Activated CD4-positive, alpha-beta T cell treated with anti-CD3 and anti-CD28 coated beads, Interleukin-2, amount 10 ng/mL, durations not matched to agents 7 days and 5 days (primary cell): ENCODE results near the gene FAM229B. TPM values are rescaled to one million over a fixed set of nuclear protein-coding genes. Genes with fewer than 3 reads are reported as not detected.
"Not testable (repeated sequence)": the region's sequence is repeated elsewhere in the genome, so short reads cannot be mapped to it uniquely, and the experiment has no call there.

Source experiments
- CTCF ChIA-PET: fragments of 350-600 bp; sonication (Branson Sonifier 250); formaldehyde crosslinking; loops from one replicate; lab custom pipeline; 2021; ENCODE audit warnings: antibody characterized with exemption; lab: Charles Lee
- POLR2A ChIA-PET: fragments of 350-600 bp; sonication (Branson Sonifier 250); formaldehyde crosslinking; loops from one replicate; lab custom pipeline; 2021; ENCODE audit warnings: antibody characterized with exemption; lab: Charles Lee
- DNase-seq: peaks from one replicate; pipeline ENCODE4 v3.0.0-alpha.2; 2020
- H3K27ac Mint-ChIP-seq: one replicate; pipeline ENCODE4 v1.8.0; 2021; ENCODE audit warnings: mild to moderate bottlenecking, moderate library complexity, mixed read lengths
- H3K27me3 Mint-ChIP-seq: one replicate; pipeline ENCODE4 v1.8.0; 2021; ENCODE audit warnings: mixed read lengths
- H3K36me3 Mint-ChIP-seq: one replicate; pipeline ENCODE4 v1.8.0; 2021; ENCODE audit warnings: low read depth, mixed read lengths
- H3K4me1 Mint-ChIP-seq: one replicate; pipeline ENCODE4 v1.8.0; 2021; ENCODE audit warnings: mixed read lengths
- H3K4me3 Mint-ChIP-seq: one replicate; pipeline ENCODE4 v1.8.0; 2021; ENCODE audit warnings: mild to moderate bottlenecking, moderate library complexity, mixed read lengths
- H3K9me3 Mint-ChIP-seq: one replicate; pipeline ENCODE4 v1.8.0; 2021; ENCODE audit warnings: mixed read lengths
- total RNA-seq, 2 experiments: library from RNA; stranded (reverse); gene quantifications; one replicate each; pipeline ENCODE4 v1.2.3, GENCODE V29; 2021

The FAM229B gene
- 1 to 10 TPM; 1.5 to 2.2 TPM for total RNA-seq

DNA sequence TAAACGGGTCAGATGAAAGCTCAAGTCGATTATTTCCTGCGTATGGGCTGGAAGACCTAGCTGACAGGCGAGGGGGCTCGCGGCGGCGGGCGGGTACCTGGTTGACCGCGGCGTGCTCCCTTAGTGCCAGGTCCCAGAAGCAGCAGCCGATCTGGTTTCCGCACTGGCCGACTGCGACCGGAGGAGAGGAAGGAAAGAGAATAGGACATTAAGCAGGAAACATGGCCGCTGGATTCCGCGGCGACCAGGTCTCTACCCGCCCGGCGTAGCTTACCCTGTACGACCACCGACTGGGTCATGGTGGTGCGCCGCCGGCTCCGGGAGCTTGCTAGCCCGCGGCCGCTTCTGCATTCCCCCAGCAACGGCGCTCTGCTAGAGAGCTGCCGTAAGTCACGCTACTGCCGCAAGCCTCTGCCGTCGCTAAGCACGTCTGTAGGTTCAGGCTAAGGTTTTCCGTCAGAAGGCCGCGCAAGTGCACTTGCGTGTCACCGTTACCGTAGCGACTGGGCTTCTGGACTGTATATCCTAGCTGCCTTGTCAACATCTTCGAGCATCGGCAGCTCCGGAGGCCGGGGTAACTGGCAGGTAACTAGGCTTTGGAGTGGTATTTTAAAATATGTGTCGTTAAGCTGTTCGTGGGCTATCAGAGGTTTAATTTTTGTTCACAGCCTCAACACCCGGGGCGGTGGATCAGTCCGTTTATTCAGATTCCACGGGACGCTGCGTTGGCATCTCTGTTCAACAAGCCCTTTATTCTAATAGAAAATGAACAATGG is at the start of gene FAM229B, which contains the start of gene TUBE1:
FAM229B (plus strand) TSS at position 456 of the 776 bp plus-strand sequence. CDS start 11,693 bp downstream, outside the sequence.
TUBE1 (minus strand) TSS at position 347 of the 776 bp plus-strand sequence; CDS start at position 299, 48 bp downstream.
- ChIA-PET POLR2A (interaction anchor here (0.8 kb wide), 1 partner anchor 77 kb away, joined by 4 read pairs; no protein-coding TSS in a partner anchor), CTCF (interaction anchor here (1.0 to 1.9 kb wide), 5 partner anchors 25 to 828 kb away, joined by 3 to 6 read pairs (median 4); a partner anchor contains a TSS)
- H3K36me3 Mint-ChIP-seq = peaks cover 9% of the 10 kb centered on the region
- H3K4me3 Mint-ChIP-seq = no peak within 1 kb of the TSS
- H3K27me3 Mint-ChIP-seq = peaks cover 29% of the 10 kb centered on the region
- H3K9me3 Mint-ChIP-seq = no peaks in the 10 kb centered on the region
- no peak within 1 kb of the TSS for H3K27ac Mint-ChIP-seq
- peaks cover 7% of the 10 kb centered on the region for H3K4me1 Mint-ChIP-seq
- peak; percentile 95 for DNase-seq

GRCh38 chr6:112037783-112038216 is 49.6 kb upstream of the FAM229B start:
- POLR2A ChIA-PET = no interaction called here
- Mint-ChIP-seq H3K27ac (no peak overlapping the region), H3K4me1 (peaks cover 46% of the 10 kb centered on the region), H3K9me3 (no peaks in the 10 kb centered on the region), H3K36me3 (no peaks in the 10 kb centered on the region), H3K27me3 (no peaks in the 10 kb centered on the region), H3K4me3 (no peak overlapping the region)
- no peak for DNase-seq
- CTCF ChIA-PET = interaction anchor here (0.6 to 7.6 kb wide), 5 partner anchors 10 to 328 kb away, joined by 3 to 40 read pairs (median 4); no protein-coding TSS in a partner anchor

DNA sequence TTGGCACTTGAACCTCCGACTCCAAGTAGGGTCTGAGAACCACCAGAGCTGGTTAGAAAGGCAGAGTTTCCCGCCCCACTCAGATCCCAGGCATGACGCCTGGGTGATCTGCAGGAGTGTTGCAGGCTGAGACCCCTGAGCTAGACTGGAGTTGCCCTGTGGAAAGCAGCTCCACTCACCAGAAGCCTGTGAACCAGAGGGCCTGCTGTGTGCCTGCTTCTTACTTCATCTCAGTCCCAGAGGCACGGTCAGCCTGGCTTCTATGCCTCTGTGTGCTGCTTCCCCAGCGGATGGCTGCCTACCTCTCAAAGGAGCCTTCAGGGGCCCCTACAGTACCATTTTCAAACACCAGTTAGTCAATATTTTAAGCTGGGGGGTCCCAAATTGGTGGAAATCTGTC is 49.1 kb upstream of the FAM229B start:
- CTCF ChIA-PET = interaction anchor here (0.6 to 7.6 kb wide), 6 partner anchors 11 to 779 kb away, joined by 3 to 40 read pairs (median 4); a partner anchor contains a TSS
- no peak overlapping the region for H3K4me3 Mint-ChIP-seq
- H3K27me3 Mint-ChIP-seq = no peaks in the 10 kb centered on the region
- no peak for DNase-seq
- H3K36me3 Mint-ChIP-seq = no peaks in the 10 kb centered on the region
- peaks cover 47% of the 10 kb centered on the region for H3K4me1 Mint-ChIP-seq
- no peak overlapping the region for H3K27ac Mint-ChIP-seq
- no peaks in the 10 kb centered on the region for H3K9me3 Mint-ChIP-seq
- POLR2A ChIA-PET = no interaction called here

GRCh38 chr6:112038756-112039430 is 48.5 kb upstream of the FAM229B start:
- no peaks in the 10 kb centered on the region for H3K36me3 Mint-ChIP-seq
- CTCF ChIA-PET = interaction anchor here (0.6 to 7.6 kb wide), 8 partner anchors 11 to 780 kb away, joined by 3 to 40 read pairs (median 6); a partner anchor contains a TSS
- POLR2A ChIA-PET = no interaction called here
- no peak overlapping the region for H3K27ac Mint-ChIP-seq
- no peak overlapping the region for H3K4me3 Mint-ChIP-seq
- H3K4me1 Mint-ChIP-seq = peaks cover 47% of the 10 kb centered on the region
- no peaks in the 10 kb centered on the region for H3K9me3 Mint-ChIP-seq
- DNase-seq = no peak
- H3K27me3 Mint-ChIP-seq = no peaks in the 10 kb centered on the region

DNA sequence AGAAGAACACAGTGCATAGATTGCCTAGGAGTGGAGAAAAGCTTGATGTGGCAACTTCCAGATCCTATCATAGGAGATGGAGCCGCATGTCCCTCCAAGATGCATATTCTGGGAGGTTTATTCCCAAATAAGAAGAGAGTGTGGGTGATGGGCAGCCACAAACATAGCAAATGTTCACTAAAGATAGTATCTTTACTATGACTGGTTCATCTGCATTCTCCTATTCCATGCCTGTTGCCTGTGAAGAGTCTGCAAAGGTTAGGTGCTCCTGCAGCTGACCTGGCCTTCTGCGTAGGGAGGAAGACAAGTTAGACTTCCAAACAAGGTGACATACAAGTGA is 48.0 kb upstream of the FAM229B start:
- Mint-ChIP-seq H3K4me3 (no peak overlapping the region), H3K27me3 (no peaks in the 10 kb centered on the region), H3K36me3 (no peaks in the 10 kb centered on the region), H3K9me3 (no peaks in the 10 kb centered on the region), H3K27ac (no peak overlapping the region), H3K4me1 (peaks cover 42% of the 10 kb centered on the region)
- ChIA-PET CTCF (interaction anchor here (0.6 to 7.6 kb wide), 7 partner anchors 12 to 780 kb away, joined by 3 to 40 read pairs (median 10); a partner anchor contains a TSS), POLR2A (no interaction called here)
- DNase-seq = no peak

- Mint-ChIP-seq H3K9me3 (no peaks in the 10 kb centered on the region), H3K27me3 (no peaks in the 10 kb centered on the region), H3K36me3 (no peaks in the 10 kb centered on the region), H3K4me3 (no peak overlapping the region), H3K27ac (no peak overlapping the region), H3K4me1 (peaks cover 32% of the 10 kb centered on the region)
- no peak for DNase-seq
- POLR2A ChIA-PET = no interaction called here
- CTCF ChIA-PET = interaction anchor here (1.1 to 7.6 kb wide), 8 partner anchors 20 to 782 kb away, joined by 3 to 40 read pairs (median 7); a partner anchor contains a TSS
Measured at GRCh38 chr6:112040956-112041355, 46.4 kb upstream of the FAM229B start.

- peaks cover 28% of the 10 kb centered on the region for H3K4me1 Mint-ChIP-seq
- POLR2A ChIA-PET = no interaction called here
- H3K36me3 Mint-ChIP-seq = no peaks in the 10 kb centered on the region
- no peaks in the 10 kb centered on the region for H3K27me3 Mint-ChIP-seq
- no peak overlapping the region for H3K4me3 Mint-ChIP-seq
- no peaks in the 10 kb centered on the region for H3K9me3 Mint-ChIP-seq
- no peak for DNase-seq
- H3K27ac Mint-ChIP-seq = no peak overlapping the region
- CTCF ChIA-PET = interaction anchor here (1.0 to 7.6 kb wide), 11 partner anchors 17 to 782 kb away, joined by 3 to 40 read pairs (median 5); a partner anchor contains a TSS
Measured at GRCh38 chr6:112041535-112041934, 45.9 kb upstream of the FAM229B start.

- Mint-ChIP-seq H3K27ac (peak overlapping the region; percentile 97), H3K36me3 (no peaks in the 10 kb centered on the region), H3K4me1 (peaks cover 22% of the 10 kb centered on the region), H3K27me3 (no peaks in the 10 kb centered on the region), H3K9me3 (no peaks in the 10 kb centered on the region), H3K4me3 (peak overlapping the region; percentile 96)
- POLR2A ChIA-PET = interaction anchor here (0.7 kb wide), 1 partner anchor 234 kb away, joined by 6 read pairs; no protein-coding TSS in a partner anchor
- peak; percentile 94 for DNase-seq
- CTCF ChIA-PET = interaction anchor here (0.7 to 7.6 kb wide), 33 partner anchors 10 to 1637 kb away, joined by 3 to 40 read pairs (median 3); partner anchors contain the start of genes CCN6, FAM229B and TUBE1
Measured at GRCh38 chr6:112043032-112044007, 44.1 kb upstream of the FAM229B start.

- ChIA-PET CTCF (interaction anchor here (0.6 to 7.6 kb wide), 11 partner anchors 17 to 785 kb away, joined by 3 to 40 read pairs (median 5); partner anchors contain the start of genes FAM229B and TUBE1), POLR2A (no interaction called here)
- Mint-ChIP-seq H3K4me1 (peaks cover 24% of the 10 kb centered on the region), H3K27ac (no peak overlapping the region), H3K4me3 (no peak overlapping the region), H3K27me3 (no peaks in the 10 kb centered on the region), H3K36me3 (no peaks in the 10 kb centered on the region), H3K9me3 (no peaks in the 10 kb centered on the region)
- no peak for DNase-seq
Measured at GRCh38 chr6:112044196-112044595, 43.2 kb upstream of the FAM229B start.

- Mint-ChIP-seq H3K27me3 (no peaks in the 10 kb centered on the region), H3K36me3 (no peaks in the 10 kb centered on the region), H3K4me3 (no peak overlapping the region), H3K9me3 (no peaks in the 10 kb centered on the region), H3K27ac (no peak overlapping the region), H3K4me1 (peaks cover 22% of the 10 kb centered on the region)
- POLR2A ChIA-PET = no interaction called here
- no peak for DNase-seq
- CTCF ChIA-PET = interaction anchor here (0.6 to 7.6 kb wide), 8 partner anchors 30 to 786 kb away, joined by 3 to 40 read pairs (median 5); partner anchors contain the start of genes FAM229B and TUBE1
Measured at GRCh38 chr6:112044856-112045255, 42.5 kb upstream of the FAM229B start.

DNA sequence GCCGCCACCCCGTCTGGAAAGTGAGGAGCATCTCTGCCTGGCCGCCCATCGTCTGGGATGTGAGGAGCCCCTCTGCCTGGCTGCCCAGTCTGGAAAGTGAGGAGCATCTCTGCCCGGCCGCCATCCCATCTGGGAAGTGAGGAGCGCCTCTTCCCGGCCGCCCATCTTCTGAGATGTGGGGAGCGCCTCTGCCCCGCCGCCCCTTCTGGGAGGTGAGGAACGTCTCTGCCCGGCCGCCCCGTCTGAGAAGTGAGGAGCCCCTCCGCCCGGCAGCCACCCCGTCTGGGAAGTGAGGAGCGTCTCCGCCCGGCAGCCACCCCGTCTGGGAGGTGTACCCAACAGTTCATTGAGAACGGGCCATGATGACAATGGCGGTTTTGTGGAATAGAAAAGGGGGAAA is 39.9 kb upstream of the FAM229B start:
- POLR2A ChIA-PET, H3K4me3 Mint-ChIP-seq, H3K36me3 Mint-ChIP-seq, H3K9me3 Mint-ChIP-seq, CTCF ChIA-PET, DNase-seq, H3K27me3 Mint-ChIP-seq, H3K27ac Mint-ChIP-seq: not testable (repeated sequence)
- H3K4me1 Mint-ChIP-seq = peaks cover 11% of the 10 kb centered on the region
